ENCODE measurements around the gene TANK. TPM values are rescaled to one million over a fixed set of nuclear protein-coding genes. Genes with fewer than 3 reads are reported as not detected.
A peak's percentile ranks its signal among the peaks of the same experiment; 100 is the strongest.

The TANK gene
- total and polyA plus RNA-seq, 2 of the 13 experiments (the other 11 are each of a cell fraction or from before 2014, with no cell fraction given), result 66.9 to 96.1 TPM

DNA sequence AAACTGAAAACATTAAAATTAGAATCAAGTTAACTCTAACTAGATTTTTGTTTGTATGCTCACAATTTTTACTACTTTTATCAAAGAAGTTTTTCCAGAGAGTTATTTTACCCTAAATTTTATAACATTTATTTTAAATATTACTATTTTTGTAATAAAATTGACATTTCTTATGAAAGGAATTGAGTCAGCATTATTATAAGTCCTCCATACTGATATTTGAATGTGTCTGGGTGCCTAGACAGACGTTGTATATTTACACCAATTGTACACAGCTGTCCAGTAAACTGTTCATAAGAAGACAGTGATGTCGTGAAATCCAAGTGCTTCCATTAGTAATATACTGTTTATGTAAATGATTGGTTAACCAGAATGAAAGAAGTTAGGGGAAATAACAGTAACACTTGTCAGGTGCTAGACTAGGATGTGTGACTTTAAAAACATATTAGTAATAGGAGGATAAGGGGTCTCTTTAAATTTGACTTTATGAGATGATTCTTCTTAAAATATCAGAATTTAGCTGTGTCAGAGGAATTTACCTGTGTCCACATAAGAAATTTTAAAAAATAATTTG, 73.7 kb downstream of the TANK start:
- TF ChIP-seq GZF1 (CRISPR knock-in tag; IDR thresholded peaks at IDR 0.05) (no peak), MAFK (conservative IDR thresholded peaks at IDR 0.05 in 1 of 2, IDR thresholded peaks at IDR 0.05 in 1 of 2; ENCODE audit: low read length in 2 of 2) (peak; percentile 59 to 64)
- POLR2A ChIA-PET, result no interaction called here
- no peaks in the 10 kb centered on the region for H3K9me3 ChIP-seq (ENCODE audit: low read length)
- ATAC-seq (no peak), DNase-seq (ENCODE audit: low spot score) (no peak), FAIRE-seq (no peak)
- H3K27ac ChIP-seq (ENCODE audit: extremely low read length, insufficient read depth, low read length), result no peak overlapping the region
- H3K36me3 ChIP-seq (replicated peaks in 1 of 2; ENCODE audit: control insufficient read depth in 1 of 2, insufficient read depth in 2 of 2, low read length in 2 of 2), result peaks cover 6 to 25% of the 10 kb centered on the region in 2 experiments
- no peak overlapping the region for H3K9ac ChIP-seq (ENCODE audit: insufficient read depth, low read depth, low read length)
- 95% methylated on average over 2 of the region's 2 CpGs for WGBS (ENCODE audit: low lambda C conversion rate)
- no peak overlapping the region for H2AFZ ChIP-seq (ENCODE audit: low read length)
- H3K79me2 ChIP-seq (ENCODE audit: insufficient read depth, low read length), result no peaks in the 10 kb centered on the region
- H3K27me3 ChIP-seq (ENCODE audit: control insufficient read depth in 1 of 2, insufficient read depth in 2 of 2, low read length in 2 of 2), result no peaks in the 10 kb centered on the region; a peak in 1 of 5 replicates
- intact Hi-C loops (cut with micrococcal nuclease; ENCODE audit: unreplicated experiment) (no loop called here), in situ Hi-C loops (cut with HindIII; ENCODE audit: extremely low pct_ligation_motif_present, low pct_unique_long_range_greater_than_20kb) (no loop called here)
- peaks cover 11% of the 10 kb centered on the region; the same call in 1 of the 2 replicates for H3K4me1 ChIP-seq (ENCODE audit: insufficient read depth, low read length)
- H3K4me3 ChIP-seq (replicated peaks in 1 of 3; ENCODE audit: insufficient read depth in 1 of 3, low read depth in 2 of 3, low read length in 3 of 3), result no peak overlapping the region
- CTCF ChIA-PET (ENCODE audit: low intra/inter-chr PET ratio, low total read pairs), result no interaction called here
- peaks cover 3% of the 10 kb centered on the region; the same call in 1 of the 2 replicates for H4K20me1 ChIP-seq (ENCODE audit: insufficient read depth, low read length)
- no TSS peak for BruUV-seq (replicated peaks)
- H3K4me2 ChIP-seq (ENCODE audit: low read depth, low read length), result no peak overlapping the region

DNA sequence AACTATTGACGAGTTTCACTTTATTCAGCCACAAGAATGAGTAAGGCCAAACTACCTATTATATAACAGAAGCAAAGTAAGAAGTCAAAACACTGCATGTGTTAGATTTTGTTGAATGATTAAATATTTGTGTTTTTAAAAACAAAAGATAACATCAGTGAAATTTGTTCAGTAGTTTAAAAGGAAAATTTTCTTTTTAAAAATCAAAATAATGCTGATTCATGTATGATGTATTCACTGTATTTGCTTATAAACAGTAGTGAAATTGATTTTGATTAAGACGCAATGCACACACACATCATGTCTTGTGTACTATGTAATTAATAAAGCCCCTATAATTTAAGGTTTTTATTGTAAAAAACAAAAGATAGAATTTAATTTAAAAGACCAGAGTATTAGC, 74.4 kb downstream of the TANK start:
- no peak overlapping the region for H3K9ac ChIP-seq (ENCODE audit: insufficient read depth, low read depth, low read length)
- no peak overlapping the region for H2AFZ ChIP-seq (ENCODE audit: low read length)
- TF ChIP-seq MAFF (IDR thresholded peaks at IDR 0.05; ENCODE audit: low read depth, low read length) (0 out of 2 replicates have a peak, but pooled peaks have one; percentile 9), ZNF138 (CRISPR knock-in tag; IDR thresholded peaks at IDR 0.05; ENCODE audit: low read depth) (no peak), TCF7L2 (IDR thresholded peaks at IDR 0.05; ENCODE audit: low read depth, low read length) (0 out of 2 replicates have a peak, but pooled peaks have one; percentile 13)
- H3K4me1 ChIP-seq (ENCODE audit: insufficient read depth, low read length), result peaks cover 11% of the 10 kb centered on the region; the same call in 1 of the 2 replicates
- FAIRE-seq (no peak), DNase-seq (ENCODE audit: low spot score) (no peak), ATAC-seq (no peak)
- ChIA-PET POLR2A (no interaction called here), CTCF (ENCODE audit: low intra/inter-chr PET ratio, low total read pairs) (no interaction called here)
- H4K20me1 ChIP-seq (ENCODE audit: insufficient read depth, low read length), result peaks cover 3% of the 10 kb centered on the region; the same call in 1 of the 2 replicates
- in situ Hi-C loops (cut with HindIII; ENCODE audit: extremely low pct_ligation_motif_present, low pct_unique_long_range_greater_than_20kb), result no loop called here
- BruUV-seq (replicated peaks), result no TSS peak
- intact Hi-C loops (cut with micrococcal nuclease; ENCODE audit: unreplicated experiment), result no loop called here
- H3K4me2 ChIP-seq (ENCODE audit: low read depth, low read length), result no peak overlapping the region
- no peak overlapping the region for H3K4me3 ChIP-seq (replicated peaks in 1 of 3; ENCODE audit: insufficient read depth in 1 of 3, low read depth in 2 of 3, low read length in 3 of 3)
- peaks cover 6 to 18% of the 10 kb centered on the region in 2 experiments; a peak in 4 of 5 replicates for H3K36me3 ChIP-seq (replicated peaks in 1 of 2; ENCODE audit: control insufficient read depth in 1 of 2, insufficient read depth in 2 of 2, low read length in 2 of 2)
- 98% methylated on average over 2 of the region's 2 CpGs for WGBS (ENCODE audit: low lambda C conversion rate)
- no peaks in the 10 kb centered on the region for H3K9me3 ChIP-seq (ENCODE audit: low read length)
- H3K27me3 ChIP-seq (ENCODE audit: control insufficient read depth in 1 of 2, insufficient read depth in 2 of 2, low read length in 2 of 2), result no peaks in the 10 kb centered on the region; a peak in 1 of 5 replicates
- H3K79me2 ChIP-seq (ENCODE audit: insufficient read depth, low read length), result no peaks in the 10 kb centered on the region
- no peak overlapping the region for H3K27ac ChIP-seq (ENCODE audit: extremely low read length, insufficient read depth, low read length)

Measured in HepG2 (cell line).